Left lung (tissue), 10 donors: ENCODE results near the gene UCHL1. TPM values are rescaled to one million over a fixed set of nuclear protein-coding genes. Genes with fewer than 3 reads are reported as not detected.
"Not testable (repeated sequence)": the region's sequence is repeated elsewhere in the genome, so short reads cannot be mapped to it uniquely, and the experiment has no call there.

Experiments used
- ATAC-seq: fragments of 200-7000 bp; cut with Tn5 transposase; one replicate; pipeline ENCODE4 v1.9.1; 2020; ENCODE audit warnings: moderate library complexity
- DNase-seq, 4 donors: peaks; one replicate each; pipeline ENCODE4 v3.0.0-alpha.2; 2013 to 2020
- H3K27ac ChIP-seq, 2 donors: fragments of 200-600 bp; sonication (generic) in 1 of 2; one replicate each; pipeline versions ENCODE4 v1.5.0 to v1.8.0; 2020 to 2021
- H3K27me3 ChIP-seq, 2 donors: fragments of 200-600 bp; sonication (generic) in 1 of 2; one replicate each; pipeline versions ENCODE4 v1.5.0 to v1.8.0; 2020 to 2021
- H3K36me3 ChIP-seq, 2 donors: fragments of 200-600 bp; sonication (generic) in 1 of 2; one replicate each; pipeline versions ENCODE4 v1.5.0 to v1.8.0; 2020 to 2021
- H3K4me1 ChIP-seq, 2 donors: fragments of 200-600 bp; one replicate each; pipeline ENCODE4 v1.8.0; 2021
- H3K4me3 ChIP-seq, 2 donors: fragments of 200-600 bp; sonication (generic) in 1 of 2; one replicate each; pipeline versions ENCODE4 v1.5.0 to v1.8.0; 2020 to 2021; ENCODE audit warnings: mild to moderate bottlenecking in 1 of 2
- H3K9me3 ChIP-seq, 2 donors: fragments of 200-600 bp; sonication (generic) in 1 of 2; one replicate each; pipeline versions ENCODE4 v1.5.0 to v1.8.0; 2020 to 2021
- intact Hi-C, 2 donors: fragments of 100-400 bp; cut with DNase I; formaldehyde crosslinking; loops; one replicate each; pipeline versions ENCODE4 v1.11.2 to v1.14.2; 2022
- polyA plus RNA-seq, 6 donors: library from polyadenylated mRNA; unstranded; fragments of 120-200 nt; gene quantifications; one replicate each; pipeline ENCODE4 v1.2.1, GENCODE V29; 2013; ENCODE audit not compliant: insufficient read length in 6 of 6
- total RNA-seq, 2 donors: library from RNA; stranded (reverse); fragmentation: NEBNext Ultra II Directional; extraction: Animal tissue kit (Norgen Biotek cat#: 25700); gene quantifications; one replicate each; pipeline ENCODE4 v1.2.1, GENCODE V29; 2021
- TF ChIP-seq, protein P1 (sequence below), 2 donors: fragments of 200-600 bp; sonication (generic) in 1 of 2; IDR thresholded peaks; one replicate each; pipeline versions ENCODE4 v1.5.0 to v1.8.0; 2021; ENCODE audit warnings: antibody characterized with exemption in 2 of 2
- donor health status: DM: no; HTN: yes; CAD: no.
- donor health status: DM: no; HTN: no; CAD: no.

The UCHL1 gene
- total and polyA plus RNA-seq, 8 donors = 12.3 to 31.6 (median 16.4) TPM

DNA sequence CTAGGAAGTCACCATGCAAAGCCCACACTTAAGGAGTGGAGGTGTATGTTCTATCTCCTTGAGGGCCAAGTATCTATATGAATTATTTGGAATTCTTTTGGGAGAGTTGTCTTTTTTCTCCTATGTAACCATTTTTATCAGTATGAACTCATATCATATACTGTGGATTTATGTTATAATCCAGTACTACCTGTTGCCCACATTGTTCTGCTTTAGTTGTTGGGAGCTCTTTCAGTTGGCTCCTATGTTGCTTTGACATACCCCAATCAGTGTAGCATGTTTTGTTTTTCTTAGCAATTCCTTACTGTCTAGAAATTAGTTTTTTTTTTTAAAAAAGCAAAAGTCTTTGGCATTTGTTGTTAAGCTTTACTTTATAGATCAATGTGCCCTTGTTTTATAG, 13.0 kb downstream of the UCHL1 start:
- no peaks in the 10 kb centered on the region for H3K4me1 ChIP-seq
- DNase-seq (no peak), ATAC-seq (no peak)
- H3K27me3 ChIP-seq = no peaks in the 10 kb centered on the region
- intact Hi-C loops = no loop called here
- no peaks in the 10 kb centered on the region for H3K36me3 ChIP-seq
- TF ChIP-seq, protein P1, sequence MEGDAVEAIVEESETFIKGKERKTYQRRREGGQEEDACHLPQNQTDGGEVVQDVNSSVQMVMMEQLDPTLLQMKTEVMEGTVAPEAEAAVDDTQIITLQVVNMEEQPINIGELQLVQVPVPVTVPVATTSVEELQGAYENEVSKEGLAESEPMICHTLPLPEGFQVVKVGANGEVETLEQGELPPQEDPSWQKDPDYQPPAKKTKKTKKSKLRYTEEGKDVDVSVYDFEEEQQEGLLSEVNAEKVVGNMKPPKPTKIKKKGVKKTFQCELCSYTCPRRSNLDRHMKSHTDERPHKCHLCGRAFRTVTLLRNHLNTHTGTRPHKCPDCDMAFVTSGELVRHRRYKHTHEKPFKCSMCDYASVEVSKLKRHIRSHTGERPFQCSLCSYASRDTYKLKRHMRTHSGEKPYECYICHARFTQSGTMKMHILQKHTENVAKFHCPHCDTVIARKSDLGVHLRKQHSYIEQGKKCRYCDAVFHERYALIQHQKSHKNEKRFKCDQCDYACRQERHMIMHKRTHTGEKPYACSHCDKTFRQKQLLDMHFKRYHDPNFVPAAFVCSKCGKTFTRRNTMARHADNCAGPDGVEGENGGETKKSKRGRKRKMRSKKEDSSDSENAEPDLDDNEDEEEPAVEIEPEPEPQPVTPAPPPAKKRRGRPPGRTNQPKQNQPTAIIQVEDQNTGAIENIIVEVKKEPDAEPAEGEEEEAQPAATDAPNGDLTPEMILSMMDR (IDR thresholded peaks at IDR 0.05) = no peak
- no peak overlapping the region for H3K27ac ChIP-seq
- no peak overlapping the region for H3K4me3 ChIP-seq
- H3K9me3 ChIP-seq = no peaks in the 10 kb centered on the region

DNA sequence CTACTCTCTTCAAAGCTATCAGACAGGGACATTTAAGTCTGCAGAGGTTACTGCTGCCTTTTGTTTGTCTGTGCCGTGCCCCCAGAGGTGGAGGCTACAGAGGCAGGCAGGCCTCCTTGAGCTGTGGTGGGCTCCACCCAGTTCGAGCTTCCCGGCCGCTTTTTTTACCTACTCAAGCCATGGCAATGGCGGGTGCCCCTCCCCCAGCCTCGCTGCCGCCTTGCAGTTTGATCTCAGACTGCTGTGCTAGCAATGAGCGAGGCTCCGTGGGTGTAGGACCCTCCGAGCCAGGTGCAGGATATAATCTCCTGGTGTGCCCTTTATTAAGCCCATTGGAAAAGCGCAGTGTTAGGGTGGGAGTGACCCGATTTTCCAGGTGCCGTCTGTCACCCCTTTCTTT, 19.2 kb downstream of the UCHL1 start:
- H3K27me3 ChIP-seq, H3K4me1 ChIP-seq, H3K9me3 ChIP-seq, H3K4me3 ChIP-seq, H3K27ac ChIP-seq, H3K36me3 ChIP-seq, ATAC-seq, DNase-seq, intact Hi-C loops: not testable (repeated sequence)

DNA sequence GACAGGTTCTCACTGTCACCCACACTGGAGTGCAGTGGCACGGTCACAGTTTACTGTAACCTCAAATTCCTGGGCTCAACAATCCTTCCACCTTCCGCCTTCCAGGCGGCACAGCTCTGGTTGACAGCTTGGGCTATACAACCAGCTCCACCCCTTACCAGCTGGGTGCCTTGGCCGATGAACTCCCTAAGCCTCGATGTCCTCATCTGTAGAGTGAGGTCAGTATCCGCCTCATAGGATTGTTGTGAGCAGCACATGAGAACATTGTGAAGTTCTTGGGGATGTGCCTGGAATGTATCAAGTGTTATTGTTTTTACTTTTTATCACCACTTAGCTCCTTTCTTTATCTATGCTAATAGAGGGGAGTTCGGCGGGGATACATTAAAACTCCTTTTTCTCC, 23.3 kb downstream of the UCHL1 start:
- intact Hi-C loops = loop anchor here in 1 of 2 donors (5.0 kb wide), 1 partner anchor 382 kb away; no protein-coding TSS in a partner anchor
- Histone ChIP-seq H3K9me3 (no peaks in the 10 kb centered on the region), H3K36me3 (no peaks in the 10 kb centered on the region), H3K4me1 (no peaks in the 10 kb centered on the region), H3K27ac (no peak overlapping the region), H3K4me3 (no peak overlapping the region), H3K27me3 (no peaks in the 10 kb centered on the region)
- ATAC-seq (no peak), DNase-seq (no peak)
- TF ChIP-seq, protein P1 (IDR thresholded peaks at IDR 0.05) = no peak

DNA sequence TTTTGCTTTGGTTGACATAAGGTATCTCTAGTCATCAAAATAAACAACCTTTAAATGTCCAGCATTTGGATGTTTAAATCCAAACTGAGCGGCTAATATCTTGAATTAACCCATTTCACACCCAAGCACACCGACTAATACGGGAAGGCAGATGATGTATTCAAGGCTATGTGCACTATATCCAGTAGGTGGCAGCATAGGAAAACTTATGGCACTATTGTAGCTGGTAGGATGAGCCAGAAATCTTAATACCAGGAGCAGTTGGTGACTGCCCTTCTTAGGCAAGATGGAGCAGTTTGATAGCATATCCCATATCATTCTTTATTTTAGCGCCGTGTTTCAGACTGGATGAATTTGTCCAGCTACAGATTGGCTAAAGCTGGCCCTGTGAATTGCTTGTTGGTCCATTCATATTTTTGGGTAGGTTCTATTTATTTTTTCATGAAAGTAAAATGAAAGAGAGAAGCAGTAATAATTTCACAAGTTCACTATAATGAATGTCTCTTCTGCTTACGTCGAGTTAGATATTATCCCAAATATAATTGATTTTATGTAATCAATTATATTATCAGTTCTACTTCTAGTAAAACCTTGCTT, 24.4 kb downstream of the UCHL1 start:
- TF ChIP-seq, protein P1 (IDR thresholded peaks at IDR 0.05) = peak; percentile 66 to 85

DNA sequence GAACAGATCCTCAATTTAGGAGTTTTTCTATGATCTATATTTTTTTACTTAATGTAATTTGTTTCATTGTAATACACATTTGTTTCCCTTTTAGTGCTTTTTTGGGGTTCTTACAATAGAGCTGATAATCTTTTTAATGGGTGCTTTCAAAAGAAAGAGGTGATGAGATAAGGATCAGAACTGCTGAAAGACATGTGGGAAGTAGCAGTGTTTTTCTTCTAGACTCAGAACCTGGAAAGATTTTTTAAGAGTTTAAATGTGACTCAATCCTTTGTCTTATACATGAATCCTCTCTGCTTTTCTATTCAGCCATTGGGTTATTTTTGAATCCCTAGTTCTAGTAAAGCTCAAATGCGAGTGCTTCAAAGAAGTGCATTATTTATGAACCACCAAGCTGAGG, 25.6 kb downstream of the UCHL1 start:
- no peaks in the 10 kb centered on the region for H3K4me1 ChIP-seq
- no peaks in the 10 kb centered on the region for H3K27me3 ChIP-seq
- no peak overlapping the region for H3K27ac ChIP-seq
- intact Hi-C loops = loop anchor here in 1 of 2 donors (5.0 kb wide), 1 partner anchor 380 kb away; no protein-coding TSS in a partner anchor
- H3K9me3 ChIP-seq = no peaks in the 10 kb centered on the region
- H3K36me3 ChIP-seq = no peaks in the 10 kb centered on the region
- DNase-seq (no peak), ATAC-seq (no peak)
- TF ChIP-seq, protein P1 (IDR thresholded peaks at IDR 0.05) = no peak
- no peak overlapping the region for H3K4me3 ChIP-seq

More for the DNA sequence above, 24.4 kb downstream of the UCHL1 start:
- peak in 2 of 4 donors; percentile 77 to 85 for DNase-seq
- intact Hi-C loops = loop anchor here in 1 of 2 donors (5.0 kb wide), 1 partner anchor 381 kb away; no protein-coding TSS in a partner anchor
- H3K36me3 ChIP-seq = no peaks in the 10 kb centered on the region
- H3K27ac ChIP-seq = no peak overlapping the region
- H3K4me1 ChIP-seq = no peaks in the 10 kb centered on the region
- no peaks in the 10 kb centered on the region for H3K27me3 ChIP-seq
- H3K4me3 ChIP-seq = no peak overlapping the region
- peak; percentile 100 for ATAC-seq
- no peaks in the 10 kb centered on the region for H3K9me3 ChIP-seq
